Measurements from ENCODE around the gene TNS1. TPM values are rescaled to one million over a fixed set of nuclear protein-coding genes. Genes with fewer than 3 reads are reported as not detected.

Gene TNS1
- polyA plus RNA-seq, 3 donors, result 0.26 to 1.6 (median 1.5) TPM

DNA sequence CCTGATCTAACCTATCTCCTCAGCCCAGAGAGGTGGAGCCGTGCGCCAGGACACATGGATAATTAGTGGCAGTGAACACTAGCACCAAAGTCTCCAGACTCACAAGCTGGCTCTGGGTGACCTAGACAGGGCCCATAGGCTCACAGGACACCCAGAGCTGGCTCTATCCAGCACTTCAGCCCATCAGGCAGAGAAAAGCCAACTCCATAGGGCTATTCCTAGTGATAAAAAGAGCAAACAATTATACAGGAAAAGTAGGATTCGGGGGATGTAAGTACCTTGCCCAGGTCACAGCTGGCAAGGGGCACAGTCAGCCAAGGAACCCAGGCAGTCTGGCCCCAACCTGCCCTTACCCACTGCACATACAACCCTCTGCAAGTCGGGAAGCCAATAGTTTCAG is 178.6 kb downstream of the TNS1 start:
- no peak overlapping the region for H2AFZ ChIP-seq (ENCODE audit: insufficient read depth, low read depth, low read length, poor library complexity, severe bottlenecking)
- no peaks in the 10 kb centered on the region for H4K20me1 ChIP-seq (ENCODE audit: insufficient read depth, low read length)
- Mint-ChIP-seq H3K4me3 (no peak overlapping the region), H3K9me3 (no peaks in the 10 kb centered on the region), H3K4me1 (peaks cover 3% of the 10 kb centered on the region), H3K36me3 (peaks cover 3 to 10% of the 10 kb centered on the region in 2 donors), H3K27me3 (ENCODE audit: low read depth in 3 of 3) (peaks cover 0 to 1% (median 0%) of the 10 kb centered on the region in 3 donors), H3K27ac (no peak overlapping the region)
- H3K4me2 ChIP-seq (replicated peaks; ENCODE audit: extremely low read depth, low read length, poor library complexity, severe bottlenecking), result no peak overlapping the region
- WGBS (ENCODE audit: insufficient coverage), result 96% methylated on average over 4 of the region's 4 CpGs
- H3K27me3 ChIP-seq (ENCODE audit: control insufficient read depth in 2 of 2, insufficient read depth in 2 of 2, low read length in 2 of 2), result no peaks in the 10 kb centered on the region
- peaks cover 0 to 4% of the 10 kb centered on the region in 2 donors for H3K4me1 ChIP-seq (ENCODE audit: control insufficient read depth in 1 of 2, insufficient read depth in 2 of 2, low read length in 2 of 2)
- no peaks in the 10 kb centered on the region for H3K36me3 ChIP-seq (replicated peaks in 1 of 2; ENCODE audit: control insufficient read depth in 1 of 2, insufficient read depth in 2 of 2, low read length in 2 of 2)
- TF ChIP-seq, protein P1, sequence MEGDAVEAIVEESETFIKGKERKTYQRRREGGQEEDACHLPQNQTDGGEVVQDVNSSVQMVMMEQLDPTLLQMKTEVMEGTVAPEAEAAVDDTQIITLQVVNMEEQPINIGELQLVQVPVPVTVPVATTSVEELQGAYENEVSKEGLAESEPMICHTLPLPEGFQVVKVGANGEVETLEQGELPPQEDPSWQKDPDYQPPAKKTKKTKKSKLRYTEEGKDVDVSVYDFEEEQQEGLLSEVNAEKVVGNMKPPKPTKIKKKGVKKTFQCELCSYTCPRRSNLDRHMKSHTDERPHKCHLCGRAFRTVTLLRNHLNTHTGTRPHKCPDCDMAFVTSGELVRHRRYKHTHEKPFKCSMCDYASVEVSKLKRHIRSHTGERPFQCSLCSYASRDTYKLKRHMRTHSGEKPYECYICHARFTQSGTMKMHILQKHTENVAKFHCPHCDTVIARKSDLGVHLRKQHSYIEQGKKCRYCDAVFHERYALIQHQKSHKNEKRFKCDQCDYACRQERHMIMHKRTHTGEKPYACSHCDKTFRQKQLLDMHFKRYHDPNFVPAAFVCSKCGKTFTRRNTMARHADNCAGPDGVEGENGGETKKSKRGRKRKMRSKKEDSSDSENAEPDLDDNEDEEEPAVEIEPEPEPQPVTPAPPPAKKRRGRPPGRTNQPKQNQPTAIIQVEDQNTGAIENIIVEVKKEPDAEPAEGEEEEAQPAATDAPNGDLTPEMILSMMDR (IDR thresholded peaks at IDR 0.05), result no peak
- no peak overlapping the region for H3K27ac ChIP-seq (ENCODE audit: low read depth in 1 of 2, low read length in 2 of 2)
- no peaks in the 10 kb centered on the region for H3K9me3 ChIP-seq (replicated peaks in 1 of 2; ENCODE audit: control insufficient read depth in 1 of 2, insufficient read depth in 1 of 2, low read length in 2 of 2)
- no peak for DNase-seq
- no peak overlapping the region for H3K4me3 ChIP-seq (replicated peaks in 1 of 3; ENCODE audit: low read depth in 2 of 3, low read length in 3 of 3)
- H3K79me2 ChIP-seq (ENCODE audit: insufficient read depth, low read length), result no peaks in the 10 kb centered on the region
- intact Hi-C loops (cut with micrococcal nuclease), result no loop called here
- H3K9ac ChIP-seq (ENCODE audit: insufficient read depth, low read length, poor library complexity, severe bottlenecking), result no peak overlapping the region

DNA sequence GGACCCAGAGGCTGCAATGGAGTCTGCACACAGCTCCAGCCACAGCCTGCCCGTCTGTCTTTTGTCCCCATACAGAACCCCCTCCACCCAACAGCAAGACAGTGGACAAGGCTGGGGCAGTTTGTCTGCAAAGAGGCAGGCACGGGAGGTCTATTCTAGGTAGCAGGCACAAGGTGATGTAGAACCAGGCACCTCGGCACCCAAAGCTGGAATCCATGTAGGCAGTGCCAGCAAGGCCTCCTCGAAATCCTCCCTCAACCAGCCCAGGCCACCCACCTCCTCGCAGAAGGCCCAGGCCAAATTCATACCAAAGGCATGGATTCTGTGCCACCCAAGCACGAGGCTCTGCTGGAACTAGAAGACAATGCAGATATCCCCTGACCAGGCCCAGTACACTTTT is 179.2 kb downstream of the TNS1 start:
- Mint-ChIP-seq H3K4me3 (no peak overlapping the region), H3K4me1 (peaks cover 3% of the 10 kb centered on the region), H3K27me3 (ENCODE audit: low read depth in 3 of 3) (peaks cover 0 to 1% (median 0%) of the 10 kb centered on the region in 3 donors), H3K27ac (no peak overlapping the region), H3K36me3 (peaks cover 3 to 11% of the 10 kb centered on the region in 2 donors), H3K9me3 (no peaks in the 10 kb centered on the region)
- Histone ChIP-seq H3K79me2 (ENCODE audit: insufficient read depth, low read length) (no peaks in the 10 kb centered on the region), H3K9ac (ENCODE audit: insufficient read depth, low read length, poor library complexity, severe bottlenecking) (no peak overlapping the region), H3K4me2 (replicated peaks; ENCODE audit: extremely low read depth, low read length, poor library complexity, severe bottlenecking) (no peak overlapping the region), H3K27ac (ENCODE audit: low read depth in 1 of 2, low read length in 2 of 2) (no peak overlapping the region), H3K36me3 (replicated peaks in 1 of 2; ENCODE audit: control insufficient read depth in 1 of 2, insufficient read depth in 2 of 2, low read length in 2 of 2) (no peaks in the 10 kb centered on the region), H3K9me3 (replicated peaks in 1 of 2; ENCODE audit: control insufficient read depth in 1 of 2, insufficient read depth in 1 of 2, low read length in 2 of 2) (no peaks in the 10 kb centered on the region), H3K4me3 (replicated peaks in 1 of 3; ENCODE audit: low read depth in 2 of 3, low read length in 3 of 3) (no peak overlapping the region), H3K4me1 (ENCODE audit: control insufficient read depth in 1 of 2, insufficient read depth in 2 of 2, low read length in 2 of 2) (peaks cover 0 to 4% of the 10 kb centered on the region in 2 donors), H4K20me1 (ENCODE audit: insufficient read depth, low read length) (no peaks in the 10 kb centered on the region), H2AFZ (ENCODE audit: insufficient read depth, low read depth, low read length, poor library complexity, severe bottlenecking) (no peak overlapping the region), H3K27me3 (ENCODE audit: control insufficient read depth in 2 of 2, insufficient read depth in 2 of 2, low read length in 2 of 2) (no peaks in the 10 kb centered on the region)
- TF ChIP-seq, protein P1 (IDR thresholded peaks at IDR 0.05), result no peak
- no peak for DNase-seq
- 93% methylated on average over 3 of the region's 6 CpGs for whole genome bisulfite sequencing (ENCODE audit: insufficient coverage)
- intact Hi-C loops (cut with micrococcal nuclease), result no loop called here

All from CD14-positive monocyte (primary cell).